Stromal cell of bone marrow (primary cell): ENCODE data around the gene ADPRS.

Experiments
- DNase-seq: peaks from one replicate; pipeline ENCODE4 v3.0.0-alpha.2; 2012; ENCODE audit warnings: low read depth

The ADPRS gene

GRCh38 chr1:36087233-36088123 lies 1.2 kb upstream of the ADPRS start:
- DNase-seq: no peak

- DNase-seq: no peak
Measured at GRCh38 chr1:36088265-36088576, 471 bp upstream of the ADPRS start.

DNA sequence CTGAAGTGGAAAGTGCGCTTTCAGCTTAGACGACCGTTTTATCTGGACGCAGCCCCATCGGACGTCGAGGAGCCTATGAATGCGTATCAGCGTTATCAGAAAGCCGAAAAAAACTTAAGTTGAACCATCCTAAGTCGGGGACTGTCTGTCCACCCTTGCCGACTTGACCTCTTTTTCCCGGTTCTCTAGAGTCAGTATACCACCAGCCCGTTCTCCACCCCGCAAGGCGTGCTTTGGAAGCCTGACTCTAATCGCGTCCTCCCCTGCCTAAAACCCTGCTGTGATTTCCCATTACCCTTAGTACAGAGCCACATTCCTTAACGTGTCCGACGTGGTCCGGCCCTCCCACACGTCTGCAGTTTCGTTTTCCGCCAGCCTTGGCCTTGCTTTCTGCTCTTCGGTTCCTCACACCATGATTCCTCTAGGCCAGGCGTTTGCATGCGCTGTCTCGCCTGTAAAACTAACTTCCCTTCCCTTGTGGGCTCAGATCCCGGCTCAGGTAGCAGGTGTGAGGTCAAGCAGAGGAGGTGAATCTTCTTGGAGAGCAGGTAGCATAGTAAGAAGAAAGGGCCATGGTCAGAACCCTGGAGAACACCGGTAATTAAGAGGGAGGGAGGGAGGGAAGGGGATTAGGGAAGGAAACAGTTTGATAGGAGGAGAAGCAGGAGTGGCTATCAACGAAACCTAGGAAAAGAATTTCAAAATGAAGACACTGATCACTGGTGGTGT lies 865 bp downstream of the ADPRS start:
- DNase-seq: no peak

GRCh38 chr1:36091141-36091540 lies 2.4 kb downstream of the ADPRS start:
- no peak for DNase-seq

DNA sequence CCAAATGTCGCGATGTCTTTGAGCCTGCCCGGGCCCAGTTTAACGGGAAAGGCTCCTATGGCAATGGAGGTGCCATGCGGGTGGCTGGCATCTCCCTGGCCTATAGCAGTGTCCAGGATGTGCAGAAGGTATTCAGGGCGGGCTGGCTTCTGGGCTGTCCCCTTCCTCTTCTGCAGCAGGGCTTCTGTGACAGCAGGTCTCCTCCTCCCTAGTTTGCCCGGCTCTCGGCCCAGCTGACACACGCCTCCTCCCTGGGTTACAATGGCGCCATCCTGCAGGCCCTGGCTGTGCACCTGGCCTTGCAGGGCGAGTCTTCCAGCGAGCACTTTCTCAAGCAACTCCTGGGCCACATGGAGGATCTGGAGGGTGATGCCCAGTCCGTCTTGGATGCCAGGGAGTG lies 3.0 kb downstream of the ADPRS start:
- DNase-seq: no peak

DNA sequence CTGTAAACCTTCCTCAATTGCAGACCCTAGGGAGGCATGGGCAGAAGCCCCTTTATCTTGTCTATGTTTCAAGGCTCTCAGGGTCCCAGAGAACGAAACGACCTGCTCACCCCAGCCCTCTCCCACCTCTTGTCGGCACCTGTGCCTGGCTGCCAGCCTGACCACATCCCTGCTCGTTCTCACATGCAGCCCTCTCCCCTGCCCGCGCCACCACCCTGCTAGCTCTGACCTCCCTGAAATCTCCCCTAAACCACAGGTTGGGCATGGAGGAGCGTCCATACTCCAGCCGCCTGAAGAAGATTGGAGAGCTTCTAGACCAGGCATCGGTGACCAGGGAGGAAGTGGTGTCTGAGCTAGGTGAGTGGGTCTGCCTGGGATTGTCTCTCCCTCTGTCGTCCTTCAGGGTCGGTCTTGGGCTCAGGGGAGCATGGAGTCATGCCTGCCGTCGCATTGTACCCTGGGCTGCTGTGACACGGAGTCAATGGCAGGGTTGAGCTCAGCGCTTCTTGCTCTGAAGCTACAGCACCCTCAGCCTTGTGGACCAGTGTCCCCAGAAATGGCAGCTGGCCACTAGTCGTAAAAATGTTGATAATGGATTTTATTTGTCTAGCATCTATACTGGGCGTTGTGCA lies 3.6 kb downstream of the ADPRS start:
- DNase-seq: no peak

GRCh38 chr1:36092798-36093185 lies 4.1 kb downstream of the ADPRS start:
- DNase-seq: no peak

DNA sequence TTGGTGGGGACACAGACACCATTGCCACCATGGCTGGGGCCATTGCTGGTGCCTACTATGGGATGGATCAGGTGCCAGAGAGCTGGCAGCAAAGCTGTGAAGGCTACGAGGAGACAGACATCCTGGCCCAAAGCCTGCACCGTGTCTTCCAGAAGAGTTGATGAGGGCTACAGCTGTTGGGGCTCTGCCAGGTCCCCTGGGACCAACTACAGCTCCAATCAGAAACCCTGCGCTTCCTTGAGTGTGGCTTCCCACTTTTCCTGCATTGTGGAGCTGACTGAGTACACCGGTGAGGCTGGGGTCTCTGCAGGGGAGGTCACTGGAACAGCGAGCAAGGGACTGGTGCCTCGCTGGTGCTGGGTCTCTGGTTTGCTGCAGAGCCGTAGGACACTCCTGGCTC lies 4.5 kb downstream of the ADPRS start:
- DNase-seq: no peak

- DNase-seq: no peak
Measured at GRCh38 chr1:36093929-36094328, 5.2 kb downstream of the ADPRS start.

- no peak for DNase-seq
Measured at GRCh38 chr1:36094621-36095061, 5.9 kb downstream of the ADPRS start.

GRCh38 chr1:36095760-36096405 lies 7.2 kb downstream of the ADPRS start:
- DNase-seq: no peak

- DNase-seq: no peak
Measured at GRCh38 chr1:36096500-36097432, 8.1 kb downstream of the ADPRS start.

- DNase-seq: no peak
Measured at GRCh38 chr1:36097693-36098585, 9.2 kb downstream of the ADPRS start.

GRCh38 chr1:36098650-36099365 lies 10.1 kb downstream of the ADPRS start:
- DNase-seq: no peak

- DNase-seq: no peak
Measured at GRCh38 chr1:36099681-36100341, 11.1 kb downstream of the ADPRS start.

DNA sequence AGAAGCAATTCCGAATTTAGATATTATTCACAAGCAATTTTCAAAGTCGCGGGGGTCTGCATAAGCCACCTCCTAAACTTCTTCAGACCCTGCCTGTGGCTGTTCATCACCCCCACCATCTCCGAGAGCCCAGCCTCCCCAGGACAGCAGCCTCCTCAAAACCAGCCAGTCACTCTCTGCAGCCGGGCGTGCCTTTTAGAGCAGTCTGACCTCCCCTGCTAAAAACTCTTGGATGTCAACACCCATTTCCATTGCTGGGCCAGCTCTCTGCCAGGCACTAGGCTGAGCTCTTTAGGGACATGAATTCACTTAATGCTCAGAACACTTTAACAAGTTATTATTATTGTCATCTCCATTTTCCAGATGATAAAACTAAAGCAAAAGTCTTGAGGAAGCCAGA lies 11.7 kb downstream of the ADPRS start:
- no peak for DNase-seq

DNA sequence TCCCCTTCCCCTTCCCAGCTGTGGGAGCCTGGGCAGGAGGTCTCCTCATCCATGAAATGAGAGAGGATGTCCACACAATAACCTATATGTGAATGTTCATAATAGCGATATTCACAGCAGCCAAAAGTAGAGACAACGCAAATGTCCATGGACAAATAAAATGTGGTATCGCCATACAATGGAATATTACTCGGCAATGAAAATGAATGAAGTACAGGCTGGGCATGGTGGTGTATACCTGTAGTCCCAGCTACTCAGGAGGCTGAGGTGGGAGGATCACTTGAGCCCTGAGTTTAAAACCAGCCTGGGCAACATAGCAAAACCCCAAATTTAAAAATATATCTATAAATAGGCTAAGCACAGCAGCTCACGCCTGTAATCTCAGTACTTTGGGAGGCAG lies 12.9 kb downstream of the ADPRS start:
- DNase-seq: no peak

- DNase-seq: no peak
Measured at GRCh38 chr1:36106269-36106668, 17.6 kb downstream of the ADPRS start.

- no peak for DNase-seq
Measured at GRCh38 chr1:36107394-36107793, 18.7 kb downstream of the ADPRS start.
